Tibial nerve (tissue), 4 donors: ENCODE data around the gene MALRD1.

Experiments
- EP300 ChIP-seq, 2 donors: sonication (generic); formaldehyde crosslinking; IDR thresholded peaks; one replicate each; pipeline ENCODE4 v1.6.1; 2017; ENCODE audit warnings: antibody characterized with exemption in 2 of 2, mild to moderate bottlenecking in 1 of 2
- POLR2A ChIP-seq, 2 donors: fragments of 450-650 bp; IDR thresholded peaks; one replicate each; pipeline ENCODE4 v1.6.1; 2017; ENCODE audit warnings: antibody characterized with exemption in 2 of 2, mild to moderate bottlenecking in 2 of 2, moderate library complexity in 2 of 2
- TF ChIP-seq, protein P1 (sequence below), 5 experiments: fragments of 200-600 bp in 3 of 5; fragments of 450-650 bp in 2 of 5; sonication (generic) in 3 of 5; IDR thresholded peaks; one replicate each; pipeline ENCODE4 v1.5.1; 2016 to 2019; ENCODE audit warnings: antibody characterized with exemption in 5 of 5, mild to moderate bottlenecking in 3 of 5, moderate library complexity in 2 of 5

DNA sequence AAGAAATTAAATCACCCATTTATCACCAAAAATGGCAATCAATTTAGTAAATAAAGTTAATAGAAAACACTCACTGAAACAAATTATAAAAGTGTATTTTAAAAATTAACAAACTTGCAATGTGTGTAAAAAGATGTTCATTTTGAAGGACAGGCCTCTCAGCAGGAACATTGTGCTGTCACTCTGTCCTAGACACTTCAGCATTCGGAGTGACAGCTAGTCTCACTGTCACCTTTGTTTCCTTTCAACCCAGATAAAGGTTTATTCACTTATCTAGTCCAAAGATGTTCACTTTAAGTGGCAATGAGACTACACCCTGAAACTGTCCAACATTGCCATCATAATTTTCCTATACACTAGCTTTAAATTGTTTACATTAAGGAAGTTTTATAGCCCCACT lies 675.7 kb downstream of the MALRD1 start:
- TF ChIP-seq POLR2A (IDR thresholded peaks at IDR 0.05) (no peak), EP300 (IDR thresholded peaks at IDR 0.05) (no peak)
- TF ChIP-seq, protein P1, sequence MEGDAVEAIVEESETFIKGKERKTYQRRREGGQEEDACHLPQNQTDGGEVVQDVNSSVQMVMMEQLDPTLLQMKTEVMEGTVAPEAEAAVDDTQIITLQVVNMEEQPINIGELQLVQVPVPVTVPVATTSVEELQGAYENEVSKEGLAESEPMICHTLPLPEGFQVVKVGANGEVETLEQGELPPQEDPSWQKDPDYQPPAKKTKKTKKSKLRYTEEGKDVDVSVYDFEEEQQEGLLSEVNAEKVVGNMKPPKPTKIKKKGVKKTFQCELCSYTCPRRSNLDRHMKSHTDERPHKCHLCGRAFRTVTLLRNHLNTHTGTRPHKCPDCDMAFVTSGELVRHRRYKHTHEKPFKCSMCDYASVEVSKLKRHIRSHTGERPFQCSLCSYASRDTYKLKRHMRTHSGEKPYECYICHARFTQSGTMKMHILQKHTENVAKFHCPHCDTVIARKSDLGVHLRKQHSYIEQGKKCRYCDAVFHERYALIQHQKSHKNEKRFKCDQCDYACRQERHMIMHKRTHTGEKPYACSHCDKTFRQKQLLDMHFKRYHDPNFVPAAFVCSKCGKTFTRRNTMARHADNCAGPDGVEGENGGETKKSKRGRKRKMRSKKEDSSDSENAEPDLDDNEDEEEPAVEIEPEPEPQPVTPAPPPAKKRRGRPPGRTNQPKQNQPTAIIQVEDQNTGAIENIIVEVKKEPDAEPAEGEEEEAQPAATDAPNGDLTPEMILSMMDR (IDR thresholded peaks at IDR 0.05), result no peak
